ENCODE results near the gene SAMM50.

SAMM50 gene

GRCh38 chr22:44039566-44040171, 84.4 kb downstream of the SAMM50 start:
- Histone ChIP-seq H3K4me1 (ENCODE audit: control insufficient read depth, low read depth, low read length) (no peaks in the 10 kb centered on the region), H3K4me3 (ENCODE audit: low read length) (no peak overlapping the region), H3K27ac (ENCODE audit: low read length) (no peak overlapping the region), H3K27me3 (ENCODE audit: control insufficient read depth, insufficient read depth, low read length) (no peaks in the 10 kb centered on the region), H3K9me3 (ENCODE audit: control insufficient read depth, low read depth, low read length) (no peaks in the 10 kb centered on the region), H3K36me3 (ENCODE audit: control insufficient read depth, low read depth, low read length) (no peaks in the 10 kb centered on the region), H3K9ac (ENCODE audit: low read length) (no peak overlapping the region)

- Histone ChIP-seq H3K4me1 (ENCODE audit: control insufficient read depth, low read depth, low read length) (no peaks in the 10 kb centered on the region), H3K4me3 (ENCODE audit: low read length) (no peak overlapping the region), H3K9ac (ENCODE audit: low read length) (no peak overlapping the region), H3K36me3 (ENCODE audit: control insufficient read depth, low read depth, low read length) (no peaks in the 10 kb centered on the region), H3K27ac (ENCODE audit: low read length) (no peak overlapping the region), H3K9me3 (ENCODE audit: control insufficient read depth, low read depth, low read length) (no peaks in the 10 kb centered on the region), H3K27me3 (ENCODE audit: control insufficient read depth, insufficient read depth, low read length) (no peaks in the 10 kb centered on the region)
These were observed 87.3 kb downstream of the SAMM50 start for GRCh38 chr22:44042249-44043218.

GRCh38 chr22:44045145-44045544, 89.9 kb downstream of the SAMM50 start:
- Histone ChIP-seq H3K36me3 (ENCODE audit: control insufficient read depth, low read depth, low read length) (no peaks in the 10 kb centered on the region), H3K27me3 (ENCODE audit: control insufficient read depth, insufficient read depth, low read length) (no peaks in the 10 kb centered on the region), H3K9ac (ENCODE audit: low read length) (no peak overlapping the region), H3K4me1 (ENCODE audit: control insufficient read depth, low read depth, low read length) (no peaks in the 10 kb centered on the region), H3K9me3 (ENCODE audit: control insufficient read depth, low read depth, low read length) (no peaks in the 10 kb centered on the region), H3K27ac (ENCODE audit: low read length) (no peak overlapping the region), H3K4me3 (ENCODE audit: low read length) (no peak overlapping the region)

Data from iPS-18a (cell line).